OCI-LY7 (cell line): ENCODE measurements around the gene CNBP.

ENCODE experiments used
- EZH2phosphoT487 ChIP-seq: fragments of 200-600 bp; sonication (generic); IDR thresholded peaks from 2 replicates; pipeline ENCODE4 v1.6.1; 2018; ENCODE audit warnings: low read depth, borderline replicate concordance, mild to moderate bottlenecking, mixed run types, antibody characterized with exemption, low read length, moderate library complexity, mixed read lengths
- TF ChIP-seq, protein P1 (sequence below): fragments of 200-600 bp; sonication (generic); conservative IDR thresholded peaks from 2 replicates; pipeline ENCODE4 v1.5.1; 2014; ENCODE audit warnings: mild to moderate bottlenecking, antibody characterized with exemption, low read length, moderate library complexity, mixed read lengths

DNA sequence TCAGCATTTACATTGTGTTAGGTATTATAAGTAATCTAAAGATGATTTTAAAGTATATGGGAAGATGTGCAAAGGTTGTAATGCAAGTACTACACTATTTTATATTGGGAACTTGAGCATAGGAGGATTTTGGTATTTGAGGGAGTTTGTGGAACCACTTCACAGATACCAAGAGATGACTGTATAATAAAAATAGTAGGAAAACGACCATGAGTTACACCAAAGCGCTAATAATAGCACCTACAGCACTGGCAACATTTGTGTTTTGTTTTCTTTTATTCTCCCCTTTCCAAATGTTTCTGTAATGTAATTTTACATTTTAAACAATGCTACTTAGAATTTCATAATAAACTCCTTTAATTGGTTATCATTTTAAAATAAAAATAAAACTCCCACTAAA lies 10.5 kb downstream of the CNBP start:
- TF ChIP-seq, protein P1, sequence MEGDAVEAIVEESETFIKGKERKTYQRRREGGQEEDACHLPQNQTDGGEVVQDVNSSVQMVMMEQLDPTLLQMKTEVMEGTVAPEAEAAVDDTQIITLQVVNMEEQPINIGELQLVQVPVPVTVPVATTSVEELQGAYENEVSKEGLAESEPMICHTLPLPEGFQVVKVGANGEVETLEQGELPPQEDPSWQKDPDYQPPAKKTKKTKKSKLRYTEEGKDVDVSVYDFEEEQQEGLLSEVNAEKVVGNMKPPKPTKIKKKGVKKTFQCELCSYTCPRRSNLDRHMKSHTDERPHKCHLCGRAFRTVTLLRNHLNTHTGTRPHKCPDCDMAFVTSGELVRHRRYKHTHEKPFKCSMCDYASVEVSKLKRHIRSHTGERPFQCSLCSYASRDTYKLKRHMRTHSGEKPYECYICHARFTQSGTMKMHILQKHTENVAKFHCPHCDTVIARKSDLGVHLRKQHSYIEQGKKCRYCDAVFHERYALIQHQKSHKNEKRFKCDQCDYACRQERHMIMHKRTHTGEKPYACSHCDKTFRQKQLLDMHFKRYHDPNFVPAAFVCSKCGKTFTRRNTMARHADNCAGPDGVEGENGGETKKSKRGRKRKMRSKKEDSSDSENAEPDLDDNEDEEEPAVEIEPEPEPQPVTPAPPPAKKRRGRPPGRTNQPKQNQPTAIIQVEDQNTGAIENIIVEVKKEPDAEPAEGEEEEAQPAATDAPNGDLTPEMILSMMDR, result no peak
- no peak for TF ChIP-seq EZH2phosphoT487
